ENCODE results near the gene ZNF428. TPM values are rescaled to one million over a fixed set of nuclear protein-coding genes. Genes with fewer than 3 reads are reported as not detected.
A peak's percentile ranks its signal among the peaks of the same experiment; 100 is the strongest.
"Not testable (repeated sequence)": the region's sequence is repeated elsewhere in the genome, so short reads cannot be mapped to it uniquely, and the experiment has no call there.

ZNF428 gene
- total and polyA plus RNA-seq, 5 experiments from 2014 or later, result 16.5 to 31.6 (median 20.6) TPM

DNA sequence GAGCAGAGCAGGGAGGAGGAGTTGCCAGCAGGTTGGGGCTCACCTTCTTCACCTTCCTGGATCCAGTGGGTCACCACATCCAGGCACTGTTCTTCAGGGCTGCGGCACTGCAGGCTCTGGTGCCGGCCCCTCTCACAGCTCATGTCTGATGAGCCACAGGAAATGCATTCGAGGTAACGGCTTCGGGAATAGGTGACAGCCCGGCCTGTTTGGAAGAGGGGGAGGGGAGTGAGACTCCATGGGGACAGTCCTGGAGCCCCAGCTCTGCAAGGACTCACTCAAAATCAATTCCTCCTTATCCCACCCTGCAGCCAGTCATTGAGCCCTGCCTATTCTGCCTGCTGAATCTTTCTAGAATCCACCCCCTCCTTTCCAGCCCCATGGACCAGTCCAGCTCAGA, 37.0 kb upstream of the ZNF428 start:
- Mint-ChIP-seq H3K36me3 (peaks cover 6 to 13% (median 7%) of the 10 kb centered on the region in 3 donors), H3K4me3 (no peak overlapping the region)

DNA sequence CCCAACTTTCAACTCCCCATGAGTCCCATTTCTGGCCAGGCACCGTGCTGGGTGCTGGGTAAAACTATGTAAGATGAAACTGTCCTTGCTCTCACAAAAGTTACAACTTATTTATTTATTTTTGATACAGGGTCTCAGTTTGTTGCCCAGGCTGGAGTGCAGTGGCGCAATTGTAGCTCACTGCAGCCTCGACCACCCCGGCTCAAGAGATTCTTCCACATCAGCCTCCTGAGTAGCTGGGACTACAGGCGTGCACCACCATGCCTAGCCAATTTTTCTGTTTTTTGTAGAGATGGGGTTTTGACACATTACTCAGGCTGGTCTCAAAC, 33.1 kb upstream of the ZNF428 start:
- no peak overlapping the region for H3K4me3 Mint-ChIP-seq
- H3K36me3 Mint-ChIP-seq, result peaks cover 0 to 8% (median 8%) of the 10 kb centered on the region in 3 donors
- POLR2A ChIA-PET, result interaction anchor here (1.2 kb wide), 1 partner anchor 34 kb away, joined by 4 read pairs; no protein-coding TSS in a partner anchor
- peaks cover 0 to 2% (median 0%) of the 10 kb centered on the region in 9 donors for H3K9me3 Mint-ChIP-seq
- peaks cover 0 to 5% (median 0%) of the 10 kb centered on the region in 4 donors for H3K4me1 Mint-ChIP-seq
- no peaks in the 10 kb centered on the region for H3K27me3 Mint-ChIP-seq
- no peak for ATAC-seq
- no peak overlapping the region for H3K27ac Mint-ChIP-seq
- no peak for DNase-seq

More for the DNA sequence above, 37.0 kb upstream of the ZNF428 start:
- peaks cover 0 to 6% (median 0%) of the 10 kb centered on the region in 4 donors for H3K4me1 Mint-ChIP-seq
- no peak for ATAC-seq
- H3K27ac Mint-ChIP-seq, result no peak overlapping the region
- H3K27me3 Mint-ChIP-seq, result no peaks in the 10 kb centered on the region
- peaks cover 0 to 13% (median 3%) of the 10 kb centered on the region in 9 donors for H3K9me3 Mint-ChIP-seq
- POLR2A ChIA-PET, result no interaction called here
- DNase-seq, result no peak

DNA sequence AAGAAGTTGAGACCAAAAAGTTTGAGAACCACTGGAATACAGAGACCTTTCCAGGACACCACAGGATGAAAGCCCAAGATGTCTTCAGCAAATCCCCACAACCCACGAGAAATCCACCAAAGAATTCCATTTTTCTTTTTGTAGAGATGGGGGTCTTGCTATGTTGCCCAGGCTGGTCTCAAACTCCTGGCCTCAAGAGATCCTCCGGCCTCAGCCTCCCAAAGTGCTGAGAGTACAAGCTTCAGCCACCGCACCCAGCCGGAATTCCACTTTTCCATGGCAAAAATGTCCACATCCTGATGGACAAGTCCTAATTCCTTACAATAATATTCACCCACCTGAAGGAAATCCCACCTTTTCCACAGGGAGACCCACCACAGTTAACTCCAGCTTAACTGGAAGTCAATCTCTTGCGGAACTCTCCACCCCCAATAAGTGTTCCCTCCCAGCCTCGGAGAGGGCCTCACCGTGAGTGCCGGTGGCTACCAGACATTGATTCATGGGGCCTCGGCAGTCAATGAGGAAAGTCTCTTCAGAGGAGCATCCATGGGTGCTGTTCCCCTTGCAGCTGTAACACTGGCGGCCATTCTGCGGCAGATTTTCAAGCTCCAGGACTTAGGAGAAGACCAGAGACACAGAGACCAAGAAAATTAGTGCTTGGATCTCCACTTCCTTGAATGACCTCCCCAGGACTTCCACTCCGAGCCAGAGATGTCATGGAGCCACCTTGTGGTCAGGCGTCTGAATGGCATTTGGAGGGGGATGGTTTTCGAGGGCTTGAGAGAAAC, 32.5 kb upstream of the ZNF428 start:
- no peak overlapping the region for H3K4me3 Mint-ChIP-seq
- no peaks in the 10 kb centered on the region for H3K27me3 Mint-ChIP-seq
- peaks cover 0 to 2% (median 0%) of the 10 kb centered on the region in 9 donors for H3K9me3 Mint-ChIP-seq
- H3K36me3 Mint-ChIP-seq, result peaks cover 0 to 8% (median 5%) of the 10 kb centered on the region in 3 donors
- peaks cover 0 to 2% (median 0%) of the 10 kb centered on the region in 4 donors for H3K4me1 Mint-ChIP-seq
- ATAC-seq (peak; percentile 25 to 44), DNase-seq (peak in 4 of 10 donors; percentile 19 to 37 (median 24))
- POLR2A ChIA-PET, result interaction anchor here (0.7 to 1.2 kb wide), 2 partner anchors 34 to 55 kb away, joined by 4 to 5 read pairs; partner anchors contain the start of gene ZNF576
- peak overlapping the region in 2 of 10 donors; percentile 52 to 70 for H3K27ac Mint-ChIP-seq

DNA sequence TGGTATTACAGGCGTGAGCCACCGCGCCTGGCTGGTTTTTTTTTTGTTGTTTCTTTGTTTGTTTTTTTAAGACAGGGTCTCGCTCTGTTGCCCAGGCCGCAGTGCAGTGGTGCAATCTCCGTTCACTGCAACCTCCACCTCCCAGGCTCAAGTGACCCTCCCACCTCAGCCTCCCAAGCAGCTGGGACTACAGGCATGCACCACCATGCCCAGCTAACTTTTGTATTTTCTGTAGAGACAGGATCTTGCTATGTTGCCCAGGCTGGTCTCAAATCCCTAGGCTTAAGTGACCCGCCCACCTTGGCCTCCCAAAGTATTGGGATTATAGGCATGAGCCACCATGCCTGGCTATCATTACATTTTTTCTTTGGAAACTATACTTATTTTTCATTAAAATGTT, 30.8 kb upstream of the ZNF428 start:
- H3K27me3 Mint-ChIP-seq, H3K27ac Mint-ChIP-seq, H3K4me3 Mint-ChIP-seq, H3K9me3 Mint-ChIP-seq, DNase-seq, H3K4me1 Mint-ChIP-seq, ATAC-seq, POLR2A ChIA-PET, H3K36me3 Mint-ChIP-seq: not testable (repeated sequence)

DNA sequence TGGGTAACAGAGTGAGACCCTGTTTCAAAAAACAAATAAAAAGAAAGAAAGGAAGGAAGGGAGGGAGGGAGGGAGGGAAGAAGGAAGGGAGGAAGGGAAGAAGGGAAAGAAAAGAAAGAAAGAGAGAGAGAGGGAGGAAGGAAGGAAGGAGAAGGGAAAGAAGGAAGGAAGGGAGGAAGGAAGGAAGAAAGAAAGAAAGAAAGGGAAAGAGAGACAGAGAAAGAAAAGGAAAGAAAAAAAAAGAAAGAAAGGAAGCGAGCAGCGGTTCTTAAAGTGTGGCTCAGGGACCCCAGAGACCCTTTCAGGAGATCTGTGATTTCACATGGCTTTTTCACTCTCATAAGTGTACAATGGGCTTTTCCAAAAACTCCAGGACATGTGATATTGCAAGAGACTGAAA, 30.1 kb upstream of the ZNF428 start:
- Mint-ChIP-seq H3K4me1 (peaks cover 0 to under 1% (median 0%) of the 10 kb centered on the region in 4 donors), H3K9me3 (peaks cover 0 to 3% (median 0%) of the 10 kb centered on the region in 9 donors), H3K27ac (peak overlapping the region in 1 of 10 donors; percentile 0), H3K4me3 (no peak overlapping the region), H3K36me3 (peaks cover 0 to 6% (median 3%) of the 10 kb centered on the region in 3 donors), H3K27me3 (no peaks in the 10 kb centered on the region)
- ATAC-seq (no peak), DNase-seq (no peak)
- POLR2A ChIA-PET, result no interaction called here

DNA sequence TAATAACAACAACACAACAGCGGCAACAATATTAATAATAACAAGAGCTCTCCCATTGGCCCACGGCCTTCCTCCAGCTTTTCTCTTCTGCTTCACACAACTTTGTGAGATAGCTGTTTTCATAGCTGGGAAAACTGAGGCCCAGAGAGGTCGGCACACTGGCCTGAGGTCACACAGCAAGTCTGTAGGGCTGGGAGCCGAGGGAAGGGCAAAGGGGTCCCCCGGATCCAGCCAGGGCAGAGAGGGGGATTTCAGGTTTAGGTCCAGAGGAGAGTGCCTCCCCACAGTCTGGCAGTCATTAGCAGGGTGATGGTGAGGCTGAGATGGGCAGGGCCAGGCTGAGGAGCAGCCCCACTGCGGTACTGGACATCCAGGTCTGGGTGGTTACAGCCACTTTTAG, 29.2 kb upstream of the ZNF428 start:
- no peak overlapping the region for H3K27ac Mint-ChIP-seq
- DNase-seq, result no peak
- ATAC-seq, result no peak
- peaks cover 0 to 3% (median 0%) of the 10 kb centered on the region in 9 donors for H3K9me3 Mint-ChIP-seq
- no peaks in the 10 kb centered on the region for H3K27me3 Mint-ChIP-seq
- no peak overlapping the region for H3K4me3 Mint-ChIP-seq
- no peaks in the 10 kb centered on the region for H3K4me1 Mint-ChIP-seq
- POLR2A ChIA-PET, result no interaction called here
- H3K36me3 Mint-ChIP-seq, result peaks cover 0 to 6% (median 2%) of the 10 kb centered on the region in 3 donors

DNA sequence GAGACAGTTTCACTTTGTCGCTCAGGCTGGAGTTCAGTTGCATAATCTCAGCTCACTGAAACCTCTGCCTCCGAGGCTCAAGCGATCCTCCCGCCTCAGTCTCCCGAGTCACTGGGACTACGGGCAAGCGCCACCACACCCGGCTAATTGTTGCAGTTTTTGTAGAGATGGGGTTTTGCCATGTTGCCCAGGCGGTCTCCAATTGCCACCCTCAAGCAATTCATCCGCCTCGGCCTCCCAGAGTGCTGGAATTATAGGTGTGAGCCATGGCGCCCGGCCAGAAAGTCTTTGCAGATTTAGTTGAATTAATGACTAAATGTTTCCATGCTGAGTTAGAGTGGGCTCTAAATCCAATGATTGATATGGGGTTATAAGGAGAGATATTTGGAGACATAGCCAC, 24.8 kb upstream of the ZNF428 start:
- Mint-ChIP-seq H3K4me3 (peak overlapping the region in 1 of 10 donors; percentile 3), H3K9me3 (peaks cover 0 to 3% (median 0%) of the 10 kb centered on the region in 9 donors), H3K36me3 (peaks cover 0 to 6% (median 2%) of the 10 kb centered on the region in 3 donors), H3K27me3 (peaks cover 3 to 16% (median 4%) of the 10 kb centered on the region in 5 donors), H3K27ac (peak overlapping the region in 1 of 10 donors; percentile 3), H3K4me1 (peaks cover 2 to 16% (median 10%) of the 10 kb centered on the region in 4 donors)
- DNase-seq (no peak), ATAC-seq (no peak)
- POLR2A ChIA-PET, result interaction anchor here (0.7 kb wide), 1 partner anchor 10 kb away, joined by 3 read pairs; no protein-coding TSS in a partner anchor

DNA sequence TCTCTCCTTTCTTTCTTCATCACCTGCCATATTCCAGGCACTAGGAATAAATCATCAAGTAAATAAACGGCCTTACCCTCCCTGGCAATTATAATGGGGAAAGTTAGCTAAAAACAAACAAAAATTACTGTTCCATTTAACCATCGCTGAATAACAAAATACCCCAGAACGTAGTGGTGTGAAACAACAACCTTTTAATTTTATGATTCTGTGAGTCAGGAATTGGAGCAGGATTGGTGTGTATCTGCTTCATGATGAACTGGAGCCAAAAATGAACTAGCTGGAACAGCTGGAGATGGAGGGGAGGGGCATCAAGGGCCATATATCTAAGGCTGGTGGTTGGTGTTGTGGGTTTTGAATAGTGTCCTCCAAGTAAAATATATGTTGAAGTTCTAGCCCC, 23.9 kb upstream of the ZNF428 start:
- DNase-seq, result no peak
- no peak for ATAC-seq
- Mint-ChIP-seq H3K27ac (no peak overlapping the region), H3K27me3 (peaks cover 8 to 24% (median 13%) of the 10 kb centered on the region in 5 donors), H3K4me1 (peaks cover 8 to 25% (median 17%) of the 10 kb centered on the region in 4 donors), H3K36me3 (peaks cover 0 to 6% (median 2%) of the 10 kb centered on the region in 3 donors), H3K9me3 (peaks cover 0 to 3% (median 0%) of the 10 kb centered on the region in 9 donors), H3K4me3 (no peak overlapping the region)
- POLR2A ChIA-PET, result no interaction called here

DNA sequence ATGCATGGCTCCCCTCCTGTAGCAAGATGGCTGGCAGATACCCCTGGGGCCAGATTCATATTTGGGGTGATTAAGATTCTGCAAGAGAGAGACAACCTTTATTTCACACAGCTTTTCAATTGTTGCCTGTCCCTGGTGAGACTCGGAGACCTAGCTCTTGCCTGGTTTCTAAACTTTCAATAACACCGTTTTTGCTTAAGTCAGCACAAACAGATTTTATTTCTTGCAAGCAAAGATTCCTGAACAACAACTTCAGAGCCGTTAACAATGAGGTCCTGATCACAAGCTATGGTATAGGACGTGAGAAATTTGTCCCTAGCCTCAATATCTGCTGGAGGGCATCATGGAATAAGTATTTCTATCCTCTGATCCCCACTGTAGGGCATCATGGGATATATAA, 23.1 kb upstream of the ZNF428 start:
- no peak overlapping the region for H3K4me3 Mint-ChIP-seq
- POLR2A ChIA-PET, result no interaction called here
- no peak for DNase-seq
- ATAC-seq, result no peak
- no peak overlapping the region for H3K27ac Mint-ChIP-seq
- peaks cover 11 to 29% (median 17%) of the 10 kb centered on the region in 5 donors for H3K27me3 Mint-ChIP-seq
- H3K4me1 Mint-ChIP-seq, result peaks cover 8 to 25% (median 17%) of the 10 kb centered on the region in 4 donors
- peaks cover 0 to 6% (median 0%) of the 10 kb centered on the region in 3 donors for H3K36me3 Mint-ChIP-seq
- H3K9me3 Mint-ChIP-seq, result peaks cover 0 to 3% (median 0%) of the 10 kb centered on the region in 9 donors

DNA sequence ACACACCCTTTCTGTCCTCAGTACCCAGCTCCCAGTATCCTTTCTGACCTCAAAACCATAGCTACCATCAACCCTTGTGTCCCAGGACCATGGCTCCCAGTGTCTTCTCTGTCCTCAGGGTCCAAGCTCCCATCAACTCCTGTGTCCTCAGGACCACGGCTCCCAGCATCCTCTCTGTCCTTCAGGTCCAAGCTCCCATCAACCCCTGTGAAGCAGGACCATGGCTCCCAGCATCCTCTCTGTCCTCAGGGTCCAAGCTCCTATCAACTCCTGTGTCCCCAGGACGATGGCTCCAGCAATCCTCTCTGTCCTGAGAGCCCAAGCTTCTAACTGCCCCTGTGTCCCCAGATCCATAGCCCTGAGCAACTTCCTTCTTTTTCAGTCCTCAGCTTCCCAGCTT, 21.9 kb upstream of the ZNF428 start:
- H3K4me1 Mint-ChIP-seq, result peaks cover 8 to 25% (median 17%) of the 10 kb centered on the region in 4 donors
- H3K9me3 Mint-ChIP-seq, result peaks cover 0 to 1% (median 0%) of the 10 kb centered on the region in 9 donors
- ATAC-seq, result no peak
- peak overlapping the region in 4 of 10 donors; percentile 22 to 74 (median 42) for H3K27ac Mint-ChIP-seq
- peak overlapping the region; percentile 58 to 82 (median 70) for H3K4me3 Mint-ChIP-seq
- peaks cover 14 to 37% (median 22%) of the 10 kb centered on the region in 5 donors for H3K27me3 Mint-ChIP-seq
- POLR2A ChIA-PET, result no interaction called here
- H3K36me3 Mint-ChIP-seq, result peaks cover 0 to 3% (median 0%) of the 10 kb centered on the region in 3 donors
- no peak for DNase-seq

DNA sequence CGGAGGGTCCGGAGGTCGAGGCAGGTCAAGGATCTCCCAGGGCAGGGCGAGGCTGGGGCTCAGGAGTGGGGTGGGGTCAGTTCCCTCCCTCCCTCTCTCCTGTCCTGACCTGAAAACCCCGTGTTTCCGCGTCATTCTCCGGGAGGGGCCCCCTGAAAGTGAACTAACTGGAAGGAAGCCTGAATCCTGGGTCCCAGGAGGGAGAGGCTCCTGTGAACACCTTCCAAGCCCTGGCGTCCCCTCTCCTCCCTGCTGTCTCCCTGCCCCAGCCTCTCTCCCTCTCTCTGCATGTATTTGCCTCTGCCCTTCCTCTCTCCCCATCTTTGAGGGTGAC, 21.0 kb upstream of the ZNF428 start:
- Mint-ChIP-seq H3K4me1 (peaks cover 8 to 28% (median 17%) of the 10 kb centered on the region in 4 donors), H3K9me3 (no peaks in the 10 kb centered on the region), H3K4me3 (peak overlapping the region; percentile 64 to 85 (median 78)), H3K36me3 (no peaks in the 10 kb centered on the region), H3K27me3 (peaks cover 14 to 41% (median 22%) of the 10 kb centered on the region in 5 donors), H3K27ac (peak overlapping the region in 5 of 10 donors; percentile 56 to 88 (median 63))
- DNase-seq, result no peak
- ATAC-seq, result no peak
- POLR2A ChIA-PET, result no interaction called here

DNA sequence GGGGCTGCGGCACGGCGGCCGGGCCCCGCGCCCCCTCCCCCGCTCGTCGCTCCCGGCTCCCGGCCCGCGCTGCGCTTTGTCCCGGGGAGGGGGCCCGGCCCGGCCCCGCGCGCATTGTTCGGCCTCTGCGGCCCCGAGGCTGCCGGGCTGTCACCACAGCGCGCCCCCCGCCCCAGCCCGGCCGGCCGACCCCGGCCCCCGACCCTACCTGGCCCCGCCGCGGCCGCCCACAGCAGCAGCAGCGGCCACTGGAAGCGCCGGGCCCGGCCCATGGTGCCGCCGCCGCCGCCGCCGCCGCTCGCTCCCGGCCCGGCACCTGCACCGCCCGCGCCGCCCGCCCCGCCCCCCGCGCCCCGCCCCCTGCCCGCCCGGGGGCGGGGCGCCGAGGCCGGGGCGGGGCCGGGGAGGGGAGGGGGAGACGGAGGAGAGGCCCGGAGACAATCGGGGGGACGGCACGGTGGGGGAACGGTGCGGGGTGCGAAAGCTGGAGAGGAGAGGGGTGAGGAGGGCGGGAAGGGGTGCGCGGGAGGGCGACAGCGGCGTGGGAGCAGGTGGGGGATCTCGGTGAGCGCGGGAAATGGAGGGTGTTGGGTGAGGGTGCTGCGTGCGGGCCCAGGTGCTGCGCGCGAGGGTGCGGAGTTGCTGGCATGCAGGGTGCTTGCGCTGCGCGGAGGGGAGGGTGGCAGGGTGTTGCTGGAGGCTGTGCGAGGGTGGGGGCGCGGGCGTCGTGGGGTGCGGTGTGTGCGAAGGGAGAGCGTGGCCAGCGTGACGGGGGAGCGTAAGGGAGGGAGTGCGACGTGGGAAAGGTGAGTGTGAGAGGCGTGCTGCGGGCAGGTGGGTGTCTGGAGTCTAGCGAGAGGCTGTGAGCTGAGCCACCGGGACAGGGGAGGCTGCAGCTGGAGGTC, 20.3 kb upstream of the ZNF428 start, which contains the start of gene CADM4:
Gene CADM4, minus strand, starts transcription at position 332 of the 905 bp plus-strand sequence. Its CDS starts 60 bp downstream, at position 272.
- H3K4me3 Mint-ChIP-seq, result peak within 1 kb of the TSS; percentile 76 to 91 (median 86)
- peaks cover 8 to 34% (median 17%) of the 10 kb centered on the region in 4 donors for H3K4me1 Mint-ChIP-seq

More for the DNA sequence above, 20.3 kb upstream of the ZNF428 start, which contains the start of gene CADM4:
- DNase-seq (peak; percentile 22 to 76 (median 53)), ATAC-seq (peak; percentile 86 to 87)
- H3K27ac Mint-ChIP-seq, result peak within 1 kb of the TSS; percentile 8 to 88 (median 60)
- no peaks in the 10 kb centered on the region for H3K9me3 Mint-ChIP-seq
- POLR2A ChIA-PET, result no interaction called here
- H3K36me3 Mint-ChIP-seq, result no peaks in the 10 kb centered on the region
- peaks cover 14 to 46% (median 22%) of the 10 kb centered on the region in 5 donors for H3K27me3 Mint-ChIP-seq
